ENCODE measurements around the gene WNT10A. TPM values are rescaled to one million over a fixed set of nuclear protein-coding genes. Genes with fewer than 3 reads are reported as not detected.

WNT10A gene
- total RNA-seq, 1 experiment from 2014 or later = 2.4 TPM

DNA sequence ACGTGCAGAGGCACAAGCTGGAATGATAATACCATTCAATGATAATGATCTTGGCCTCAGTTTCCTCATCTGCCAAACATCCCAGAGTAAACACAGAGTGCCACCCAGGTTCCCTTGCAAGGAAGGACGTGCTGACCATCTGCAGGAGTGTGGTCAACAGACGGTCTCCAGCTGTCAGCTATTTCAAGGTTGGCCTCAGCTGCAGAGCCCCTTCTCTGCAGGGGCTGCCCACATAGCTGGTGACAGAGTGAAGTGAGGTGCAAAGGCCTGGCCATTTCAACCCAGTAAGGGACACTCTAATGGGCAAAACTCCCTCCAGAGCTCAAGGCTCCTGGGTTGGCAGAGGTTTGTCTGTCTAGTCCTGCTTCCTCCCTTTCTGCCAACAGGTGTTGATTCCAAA, 29.4 kb upstream of the WNT10A start:
- H3K27ac Mint-ChIP-seq (ENCODE audit: unreplicated experiment) = no peak overlapping the region
- H3K4me1 Mint-ChIP-seq (ENCODE audit: low read depth, unreplicated experiment) = peaks cover 24% of the 10 kb centered on the region
- no peaks in the 10 kb centered on the region for H3K36me3 Mint-ChIP-seq (ENCODE audit: insufficient read depth, unreplicated experiment)
- no TSS peak for BruUV-seq (replicated peaks)
- H3K4me3 Mint-ChIP-seq (ENCODE audit: low read depth, unreplicated experiment) = no peak overlapping the region
- H3K27me3 Mint-ChIP-seq (ENCODE audit: unreplicated experiment) = peaks cover 34% of the 10 kb centered on the region
- intact Hi-C loops (cut with micrococcal nuclease; ENCODE audit: unreplicated experiment) = loop anchor here (10.0 kb wide), 1 partner anchor 134 kb away; the partner anchor contains the start of gene FEV
- CTCF ChIA-PET = interaction anchor here (0.7 to 1.3 kb wide), 2 partner anchors 12 to 18 kb away, joined by 3 read pairs; no protein-coding TSS in a partner anchor
- H3K9me3 Mint-ChIP-seq (ENCODE audit: low read depth, unreplicated experiment) = no peaks in the 10 kb centered on the region
- no peak for DNase-seq
- TF ChIP-seq, protein P1, sequence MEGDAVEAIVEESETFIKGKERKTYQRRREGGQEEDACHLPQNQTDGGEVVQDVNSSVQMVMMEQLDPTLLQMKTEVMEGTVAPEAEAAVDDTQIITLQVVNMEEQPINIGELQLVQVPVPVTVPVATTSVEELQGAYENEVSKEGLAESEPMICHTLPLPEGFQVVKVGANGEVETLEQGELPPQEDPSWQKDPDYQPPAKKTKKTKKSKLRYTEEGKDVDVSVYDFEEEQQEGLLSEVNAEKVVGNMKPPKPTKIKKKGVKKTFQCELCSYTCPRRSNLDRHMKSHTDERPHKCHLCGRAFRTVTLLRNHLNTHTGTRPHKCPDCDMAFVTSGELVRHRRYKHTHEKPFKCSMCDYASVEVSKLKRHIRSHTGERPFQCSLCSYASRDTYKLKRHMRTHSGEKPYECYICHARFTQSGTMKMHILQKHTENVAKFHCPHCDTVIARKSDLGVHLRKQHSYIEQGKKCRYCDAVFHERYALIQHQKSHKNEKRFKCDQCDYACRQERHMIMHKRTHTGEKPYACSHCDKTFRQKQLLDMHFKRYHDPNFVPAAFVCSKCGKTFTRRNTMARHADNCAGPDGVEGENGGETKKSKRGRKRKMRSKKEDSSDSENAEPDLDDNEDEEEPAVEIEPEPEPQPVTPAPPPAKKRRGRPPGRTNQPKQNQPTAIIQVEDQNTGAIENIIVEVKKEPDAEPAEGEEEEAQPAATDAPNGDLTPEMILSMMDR (IDR thresholded peaks at IDR 0.05; ENCODE audit: unreplicated experiment) = no peak

DNA sequence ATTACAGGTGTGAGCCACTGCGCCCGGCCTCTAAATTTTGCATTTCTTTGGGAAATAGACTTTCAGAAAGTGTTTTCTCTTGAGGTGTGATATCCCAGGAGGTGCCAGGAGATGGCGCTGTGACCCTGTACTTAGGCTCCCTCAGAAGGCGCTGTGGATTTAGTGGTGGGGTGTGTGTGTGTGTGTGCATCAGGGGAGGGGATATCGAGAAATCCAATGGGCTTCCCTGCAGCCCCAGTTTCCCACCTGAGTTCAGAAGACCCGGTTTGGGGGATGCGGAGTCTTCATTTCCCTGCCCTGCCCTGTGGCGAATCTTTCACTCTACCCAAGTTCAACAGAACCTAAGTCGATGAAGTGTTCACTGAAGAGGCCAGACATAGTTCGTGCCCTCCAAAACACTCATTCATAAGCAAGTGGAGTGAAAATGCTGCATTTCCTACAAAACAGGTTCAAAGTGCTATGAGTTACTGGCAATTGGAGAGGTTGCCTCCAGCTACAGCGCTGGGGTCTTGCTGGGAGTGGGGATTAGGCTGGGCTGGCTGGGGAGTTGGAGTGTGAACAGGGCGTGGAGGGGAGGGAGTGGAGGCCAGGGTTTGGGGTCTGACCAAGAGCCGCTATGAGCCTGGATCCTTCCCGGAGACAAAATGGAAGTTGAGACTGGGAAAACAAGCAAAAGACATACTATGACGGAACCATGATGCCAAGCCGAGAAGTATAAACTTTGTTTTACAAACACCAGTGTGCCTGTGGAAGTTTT, 27.6 kb upstream of the WNT10A start:
- intact Hi-C loops (cut with micrococcal nuclease; ENCODE audit: unreplicated experiment) = loop anchor here (10.0 kb wide), 1 partner anchor 132 kb away; the partner anchor contains the start of gene FEV
- Mint-ChIP-seq H3K4me3 (ENCODE audit: low read depth, unreplicated experiment) (no peak overlapping the region), H3K36me3 (ENCODE audit: insufficient read depth, unreplicated experiment) (no peaks in the 10 kb centered on the region), H3K27ac (ENCODE audit: unreplicated experiment) (no peak overlapping the region), H3K4me1 (ENCODE audit: low read depth, unreplicated experiment) (peaks cover 24% of the 10 kb centered on the region), H3K27me3 (ENCODE audit: unreplicated experiment) (peaks cover 52% of the 10 kb centered on the region), H3K9me3 (ENCODE audit: low read depth, unreplicated experiment) (no peaks in the 10 kb centered on the region)
- TF ChIP-seq, protein P1 (IDR thresholded peaks at IDR 0.05; ENCODE audit: unreplicated experiment) = peak; percentile 86
- CTCF ChIA-PET = interaction anchor here (0.9 kb wide), 1 partner anchor 149 kb away, joined by 3 read pairs; no protein-coding TSS in a partner anchor
- no TSS peak for BruUV-seq (replicated peaks)
- peak; percentile 72 for DNase-seq

DNA sequence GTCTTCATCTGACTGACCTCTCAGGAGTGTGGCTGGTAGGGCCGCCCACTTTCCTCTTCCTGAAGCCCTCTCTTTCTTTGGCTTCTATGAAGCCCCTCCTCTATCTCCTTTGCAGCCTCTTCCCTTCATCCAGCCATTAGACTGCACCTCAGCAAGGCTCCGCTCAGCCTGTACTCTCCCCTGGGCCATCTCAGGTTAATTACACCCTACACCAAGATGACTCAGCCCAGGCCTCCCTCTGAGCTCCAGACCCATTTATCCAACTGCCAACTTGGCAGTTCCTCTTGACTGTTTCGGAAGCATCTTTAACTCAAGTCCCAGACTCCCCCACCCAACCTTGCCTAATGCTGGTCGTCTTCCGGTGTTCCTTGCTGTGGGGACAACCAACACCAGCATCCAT, 26.9 kb upstream of the WNT10A start:
- no TSS peak for BruUV-seq (replicated peaks)
- Mint-ChIP-seq H3K4me3 (ENCODE audit: low read depth, unreplicated experiment) (no peak overlapping the region), H3K36me3 (ENCODE audit: insufficient read depth, unreplicated experiment) (no peaks in the 10 kb centered on the region), H3K27me3 (ENCODE audit: unreplicated experiment) (peaks cover 59% of the 10 kb centered on the region), H3K9me3 (ENCODE audit: low read depth, unreplicated experiment) (no peaks in the 10 kb centered on the region), H3K27ac (ENCODE audit: unreplicated experiment) (no peak overlapping the region), H3K4me1 (ENCODE audit: low read depth, unreplicated experiment) (peaks cover 24% of the 10 kb centered on the region)
- TF ChIP-seq, protein P1 (IDR thresholded peaks at IDR 0.05; ENCODE audit: unreplicated experiment) = no peak
- DNase-seq = no peak
- CTCF ChIA-PET = interaction anchor here (0.9 kb wide), 1 partner anchor 149 kb away, joined by 3 read pairs; no protein-coding TSS in a partner anchor
- intact Hi-C loops (cut with micrococcal nuclease; ENCODE audit: unreplicated experiment) = loop anchor here (10.0 kb wide), 1 partner anchor 131 kb away; the partner anchor contains the start of gene FEV

DNA sequence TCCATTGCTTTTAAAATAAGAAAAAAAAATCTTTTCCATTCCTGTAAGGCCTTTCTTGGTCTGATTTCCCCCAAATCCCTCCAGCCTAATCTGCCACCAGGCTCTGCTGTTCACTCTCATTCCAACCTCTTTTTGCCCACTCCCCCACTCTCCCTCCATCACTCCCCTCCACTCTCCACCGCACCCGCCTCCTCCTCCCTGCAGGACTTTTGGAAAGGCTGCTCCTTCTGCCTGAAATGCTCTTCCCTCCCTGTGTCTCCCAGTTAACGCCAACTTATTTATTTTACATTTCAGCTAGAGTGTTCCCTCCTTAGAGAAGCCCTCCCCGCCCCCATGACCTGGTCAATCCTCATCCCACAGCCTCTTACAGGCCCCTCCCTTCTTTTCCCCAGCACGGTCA, 25.8 kb upstream of the WNT10A start:
- intact Hi-C loops (cut with micrococcal nuclease; ENCODE audit: unreplicated experiment) = loop anchor here (10.0 kb wide), 1 partner anchor 130 kb away; the partner anchor contains the start of gene FEV
- Mint-ChIP-seq H3K4me3 (ENCODE audit: low read depth, unreplicated experiment) (no peak overlapping the region), H3K9me3 (ENCODE audit: low read depth, unreplicated experiment) (no peaks in the 10 kb centered on the region), H3K36me3 (ENCODE audit: insufficient read depth, unreplicated experiment) (no peaks in the 10 kb centered on the region), H3K4me1 (ENCODE audit: low read depth, unreplicated experiment) (peaks cover 21% of the 10 kb centered on the region), H3K27me3 (ENCODE audit: unreplicated experiment) (peaks cover 70% of the 10 kb centered on the region), H3K27ac (ENCODE audit: unreplicated experiment) (no peak overlapping the region)
- no TSS peak for BruUV-seq (replicated peaks)
- CTCF ChIA-PET = interaction anchor here (0.6 kb wide), 1 partner anchor 91 kb away, joined by 8 read pairs; no protein-coding TSS in a partner anchor
- TF ChIP-seq, protein P1 (IDR thresholded peaks at IDR 0.05; ENCODE audit: unreplicated experiment) = no peak
- no peak for DNase-seq
